Measurements from ENCODE around the gene HK2. TPM values are rescaled to one million over a fixed set of nuclear protein-coding genes. Genes with fewer than 3 reads are reported as not detected.
"Not testable (repeated sequence)": the region's sequence is repeated elsewhere in the genome, so short reads cannot be mapped to it uniquely, and the experiment has no call there.

The HK2 gene
- total RNA-seq, 2 donors from 2014 or later = 21.5 to 31.5 TPM

- peaks cover 5% of the 10 kb centered on the region for H3K9me3 ChIP-seq (ENCODE audit: control insufficient read depth, low read length)
- H3K9ac ChIP-seq (ENCODE audit: extremely low read depth, low read length, poor library complexity, severe bottlenecking) = no peak overlapping the region
- Mint-ChIP-seq H3K4me3 (no peak overlapping the region), H3K9me3 (peaks cover 10% of the 10 kb centered on the region), H3K4me1 (peaks cover 27% of the 10 kb centered on the region), H3K27me3 (ENCODE audit: insufficient read depth) (peaks cover 28% of the 10 kb centered on the region), H3K36me3 (ENCODE audit: low read depth) (peaks cover 11% of the 10 kb centered on the region), H3K27ac (no peak overlapping the region)
- peaks cover 12% of the 10 kb centered on the region for H3K4me1 ChIP-seq (ENCODE audit: control insufficient read depth, insufficient read depth, low read length)
- peaks cover 4% of the 10 kb centered on the region for H3K36me3 ChIP-seq (ENCODE audit: control insufficient read depth, insufficient read depth, low read length)
- 78 to 94% methylated on average over 2 to 3 of the region's 3 CpGs for WGBS, 2 experiments (ENCODE audit: insufficient coverage in 1 of 2, insufficient read length in 1 of 2)
- DNase-seq = peak; percentile 22
- no peak overlapping the region for H3K4me3 ChIP-seq (ENCODE audit: low read length)
- H3K27ac ChIP-seq (ENCODE audit: low read depth, low read length) = no peak overlapping the region
- peaks cover 10% of the 10 kb centered on the region for H3K27me3 ChIP-seq (ENCODE audit: control insufficient read depth, insufficient read depth, low read length, poor library complexity, severe bottlenecking)
- TF ChIP-seq CTCF (conservative IDR thresholded peaks at IDR 0.05) = no peak
Observed at GRCh38 chr2:74902281-74902860, 68.4 kb downstream of the HK2 start.

GRCh38 chr2:74906395-74906794 lies 72.5 kb downstream of the HK2 start:
- no peak overlapping the region for H3K4me3 ChIP-seq (ENCODE audit: low read length)
- Mint-ChIP-seq H3K4me3 (no peak overlapping the region), H3K9me3 (peaks cover 8% of the 10 kb centered on the region), H3K36me3 (ENCODE audit: low read depth) (peaks cover 2% of the 10 kb centered on the region), H3K4me1 (peaks cover 21% of the 10 kb centered on the region), H3K27me3 (ENCODE audit: insufficient read depth) (peaks cover 61% of the 10 kb centered on the region), H3K27ac (no peak overlapping the region)
- no peaks in the 10 kb centered on the region for H3K9me3 ChIP-seq (ENCODE audit: control insufficient read depth, low read length)
- peaks cover under 1% of the 10 kb centered on the region for H3K4me1 ChIP-seq (ENCODE audit: control insufficient read depth, insufficient read depth, low read length)
- H3K9ac ChIP-seq (ENCODE audit: extremely low read depth, low read length, poor library complexity, severe bottlenecking) = no peak overlapping the region
- no peak overlapping the region for H3K27ac ChIP-seq (ENCODE audit: low read depth, low read length)
- no peaks in the 10 kb centered on the region for H3K36me3 ChIP-seq (ENCODE audit: control insufficient read depth, insufficient read depth, low read length)
- H3K27me3 ChIP-seq (ENCODE audit: control insufficient read depth, insufficient read depth, low read length, poor library complexity, severe bottlenecking) = peaks cover 10% of the 10 kb centered on the region
- peak; percentile 22 for DNase-seq
- 96 to 98% methylated on average over 5 of the region's 5 CpGs for WGBS, 2 experiments (ENCODE audit: insufficient coverage in 1 of 2, insufficient read length in 1 of 2)
- TF ChIP-seq CTCF (conservative IDR thresholded peaks at IDR 0.05) = no peak

- H3K36me3 ChIP-seq (ENCODE audit: control insufficient read depth, insufficient read depth, low read length); H3K36me3 Mint-ChIP-seq (ENCODE audit: low read depth); H3K4me3 ChIP-seq (ENCODE audit: low read length); H3K27me3 ChIP-seq (ENCODE audit: control insufficient read depth, insufficient read depth, low read length, poor library complexity, severe bottlenecking); DNase-seq; H3K9ac ChIP-seq (ENCODE audit: extremely low read depth, low read length, poor library complexity, severe bottlenecking); H3K4me3 Mint-ChIP-seq; H3K27ac ChIP-seq (ENCODE audit: low read depth, low read length); H3K9me3 ChIP-seq (ENCODE audit: control insufficient read depth, low read length); H3K27ac Mint-ChIP-seq; H3K9me3 Mint-ChIP-seq; H3K4me1 ChIP-seq (ENCODE audit: control insufficient read depth, insufficient read depth, low read length): not testable (repeated sequence)
- 92 to 95% methylated on average over 2 to 5 of the region's 5 CpGs for WGBS, 2 experiments (ENCODE audit: insufficient coverage in 1 of 2, insufficient read length in 1 of 2)
- Mint-ChIP-seq H3K4me1 (peaks cover 11% of the 10 kb centered on the region), H3K27me3 (ENCODE audit: insufficient read depth) (peaks cover 68% of the 10 kb centered on the region)
Observed at GRCh38 chr2:74907560-74907959, 73.6 kb downstream of the HK2 start.

Measured in endodermal cell (in vitro differentiated cells).